ENCODE measurements around the gene TMEM117. TPM values are rescaled to one million over a fixed set of nuclear protein-coding genes. Genes with fewer than 3 reads are reported as not detected.

Gene TMEM117
- total and polyA plus RNA-seq, 2 donors (not counting 1 experiment from before 2014, with no cell fraction given) = 2.0 to 10.4 TPM

- H3K9me3 ChIP-seq (ENCODE audit: control extremely low read depth in 1 of 3, control insufficient read depth in 2 of 3, insufficient read depth in 1 of 3, low read length in 2 of 3) = no peaks in the 10 kb centered on the region
- Mint-ChIP-seq H3K27me3 (no peaks in the 10 kb centered on the region), H3K27ac (no peak overlapping the region), H3K9me3 (ENCODE audit: insufficient read depth) (no peaks in the 10 kb centered on the region), H3K4me1 (no peaks in the 10 kb centered on the region), H3K4me3 (no peak overlapping the region)
- H3K4me2 ChIP-seq (replicated peaks; ENCODE audit: low read depth, low read length, poor library complexity, severe bottlenecking) = no peak overlapping the region
- ATAC-seq (ENCODE audit: low read depth) (no peak), DNase-seq (no peak)
- H3K79me2 ChIP-seq (ENCODE audit: control insufficient read depth, insufficient read depth, low read length) = no peaks in the 10 kb centered on the region
- TF ChIP-seq EZH2 (IDR thresholded peaks at IDR 0.05; ENCODE audit: borderline replicate concordance, insufficient read depth, low read depth, low read length, poor library complexity, severe bottlenecking) = no peak
- TF ChIP-seq, protein P1, sequence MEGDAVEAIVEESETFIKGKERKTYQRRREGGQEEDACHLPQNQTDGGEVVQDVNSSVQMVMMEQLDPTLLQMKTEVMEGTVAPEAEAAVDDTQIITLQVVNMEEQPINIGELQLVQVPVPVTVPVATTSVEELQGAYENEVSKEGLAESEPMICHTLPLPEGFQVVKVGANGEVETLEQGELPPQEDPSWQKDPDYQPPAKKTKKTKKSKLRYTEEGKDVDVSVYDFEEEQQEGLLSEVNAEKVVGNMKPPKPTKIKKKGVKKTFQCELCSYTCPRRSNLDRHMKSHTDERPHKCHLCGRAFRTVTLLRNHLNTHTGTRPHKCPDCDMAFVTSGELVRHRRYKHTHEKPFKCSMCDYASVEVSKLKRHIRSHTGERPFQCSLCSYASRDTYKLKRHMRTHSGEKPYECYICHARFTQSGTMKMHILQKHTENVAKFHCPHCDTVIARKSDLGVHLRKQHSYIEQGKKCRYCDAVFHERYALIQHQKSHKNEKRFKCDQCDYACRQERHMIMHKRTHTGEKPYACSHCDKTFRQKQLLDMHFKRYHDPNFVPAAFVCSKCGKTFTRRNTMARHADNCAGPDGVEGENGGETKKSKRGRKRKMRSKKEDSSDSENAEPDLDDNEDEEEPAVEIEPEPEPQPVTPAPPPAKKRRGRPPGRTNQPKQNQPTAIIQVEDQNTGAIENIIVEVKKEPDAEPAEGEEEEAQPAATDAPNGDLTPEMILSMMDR (IDR thresholded peaks at IDR 0.05) = no peak
- intact Hi-C loops (cut with micrococcal nuclease) = no loop called here
- H2AFZ ChIP-seq (ENCODE audit: insufficient read depth, low read depth, low read length, poor library complexity, severe bottlenecking) = no peak overlapping the region
- no peaks in the 10 kb centered on the region for H3K36me3 ChIP-seq (replicated peaks in 1 of 2; ENCODE audit: control extremely low read depth in 1 of 2, control insufficient read depth in 1 of 2, extremely low read depth in 1 of 2, insufficient read depth in 2 of 2, low read length in 1 of 2)
- no peaks in the 10 kb centered on the region for H3K27me3 ChIP-seq (replicated peaks in 1 of 4; ENCODE audit: control extremely low read depth in 1 of 4, control insufficient read depth in 3 of 4, insufficient read depth in 4 of 4, low read length in 3 of 4)
- H3K4me1 ChIP-seq (ENCODE audit: control insufficient read depth in 2 of 2, insufficient read depth in 2 of 2, low read length in 2 of 2) = no peaks in the 10 kb centered on the region
- H3K4me3 ChIP-seq (ENCODE audit: control extremely low read depth in 1 of 5, extremely low read depth in 1 of 5, insufficient read depth in 1 of 5, low read depth in 2 of 5, low read length in 4 of 5) = no peak overlapping the region
- ChIA-PET POLR2A (no interaction called here), CTCF (no interaction called here)
- H3K9ac ChIP-seq (ENCODE audit: low read length) = no peak overlapping the region
- no peak overlapping the region for H3K27ac ChIP-seq (ENCODE audit: low read length in 2 of 2)
- no peaks in the 10 kb centered on the region for H4K20me1 ChIP-seq (ENCODE audit: control insufficient read depth, insufficient read depth, low read length, poor library complexity, severe bottlenecking)
- 67% methylated on average over 1 of the region's 2 CpGs for WGBS (ENCODE audit: insufficient coverage)
These were observed 391.7 kb downstream of the TMEM117 start for GRCh38 chr12:44227616-44228015.

DNA sequence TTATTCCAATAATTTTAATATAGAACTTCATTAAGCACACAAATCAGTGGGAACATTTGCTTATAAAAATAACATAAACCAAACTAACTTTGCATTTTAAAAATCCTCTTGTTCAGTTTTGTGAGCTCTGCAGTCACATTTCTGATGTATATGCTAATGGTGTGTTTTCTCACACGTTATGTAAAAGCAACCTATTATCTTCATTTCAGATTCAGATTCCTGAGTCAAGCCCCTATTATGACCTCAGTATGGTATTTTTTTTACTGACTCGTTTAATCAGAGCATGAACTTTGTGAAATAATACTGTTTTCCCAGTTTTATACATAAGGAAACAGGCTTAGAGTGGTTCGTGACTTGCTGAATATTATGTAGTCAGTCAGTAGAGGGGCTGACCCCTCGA is 394.0 kb downstream of the TMEM117 start:
- Histone ChIP-seq H3K9me3 (ENCODE audit: control extremely low read depth in 1 of 3, control insufficient read depth in 2 of 3, insufficient read depth in 1 of 3, low read length in 2 of 3) (no peaks in the 10 kb centered on the region), H2AFZ (ENCODE audit: insufficient read depth, low read depth, low read length, poor library complexity, severe bottlenecking) (no peak overlapping the region), H3K9ac (ENCODE audit: low read length) (no peak overlapping the region), H3K79me2 (ENCODE audit: control insufficient read depth, insufficient read depth, low read length) (no peaks in the 10 kb centered on the region), H3K4me3 (ENCODE audit: control extremely low read depth in 1 of 5, extremely low read depth in 1 of 5, insufficient read depth in 1 of 5, low read depth in 2 of 5, low read length in 4 of 5) (no peak overlapping the region), H3K4me1 (ENCODE audit: control insufficient read depth in 2 of 2, insufficient read depth in 2 of 2, low read length in 2 of 2) (no peaks in the 10 kb centered on the region), H3K4me2 (replicated peaks; ENCODE audit: low read depth, low read length, poor library complexity, severe bottlenecking) (no peak overlapping the region), H4K20me1 (ENCODE audit: control insufficient read depth, insufficient read depth, low read length, poor library complexity, severe bottlenecking) (no peaks in the 10 kb centered on the region), H3K36me3 (replicated peaks in 1 of 2; ENCODE audit: control extremely low read depth in 1 of 2, control insufficient read depth in 1 of 2, extremely low read depth in 1 of 2, insufficient read depth in 2 of 2, low read length in 1 of 2) (no peaks in the 10 kb centered on the region), H3K27me3 (replicated peaks in 1 of 4; ENCODE audit: control extremely low read depth in 1 of 4, control insufficient read depth in 3 of 4, insufficient read depth in 4 of 4, low read length in 3 of 4) (no peaks in the 10 kb centered on the region), H3K27ac (ENCODE audit: low read length in 2 of 2) (no peak overlapping the region)
- ChIA-PET POLR2A (no interaction called here), CTCF (no interaction called here)
- H3K4me3 Mint-ChIP-seq = no peak overlapping the region
- TF ChIP-seq, protein P1 (IDR thresholded peaks at IDR 0.05) = no peak
- no peak for TF ChIP-seq EZH2 (IDR thresholded peaks at IDR 0.05; ENCODE audit: borderline replicate concordance, insufficient read depth, low read depth, low read length, poor library complexity, severe bottlenecking)
- ATAC-seq (ENCODE audit: low read depth) (no peak), DNase-seq (no peak)
- no peaks in the 10 kb centered on the region for H3K9me3 Mint-ChIP-seq (ENCODE audit: insufficient read depth)
- WGBS (ENCODE audit: insufficient coverage) = no CpG with 5 or more reads among the region's 4 CpGs
- no peak overlapping the region for H3K27ac Mint-ChIP-seq
- H3K27me3 Mint-ChIP-seq = no peaks in the 10 kb centered on the region
- H3K4me1 Mint-ChIP-seq = no peaks in the 10 kb centered on the region
- intact Hi-C loops (cut with micrococcal nuclease) = no loop called here

Measured in B cell (primary cell).